Gastrocnemius medialis (tissue), 4 donors: ENCODE data around the gene BTF3L4.

Experiments
- POLR2A ChIP-seq, 2 donors: fragments of 450-650 bp; IDR thresholded peaks; one replicate each; pipeline ENCODE4 v1.6.1; 2017; ENCODE audit warnings: antibody characterized with exemption in 2 of 2, mild to moderate bottlenecking in 2 of 2, moderate library complexity in 2 of 2
- TF ChIP-seq, protein P1 (sequence below), 5 experiments: fragments of 450-650 bp in 3 of 5; fragments of 200-600 bp in 2 of 5; sonication (generic) in 2 of 5; IDR thresholded peaks in 4 of 5; conservative IDR thresholded peaks in 1 of 5; 1 replicate in 4 of 5; 2 replicates in 1 of 5; pipeline ENCODE4 v1.5.1; 2016 to 2019; ENCODE audit warnings: antibody characterized with exemption in 5 of 5, mild to moderate bottlenecking in 3 of 5, moderate library complexity in 3 of 5

DNA sequence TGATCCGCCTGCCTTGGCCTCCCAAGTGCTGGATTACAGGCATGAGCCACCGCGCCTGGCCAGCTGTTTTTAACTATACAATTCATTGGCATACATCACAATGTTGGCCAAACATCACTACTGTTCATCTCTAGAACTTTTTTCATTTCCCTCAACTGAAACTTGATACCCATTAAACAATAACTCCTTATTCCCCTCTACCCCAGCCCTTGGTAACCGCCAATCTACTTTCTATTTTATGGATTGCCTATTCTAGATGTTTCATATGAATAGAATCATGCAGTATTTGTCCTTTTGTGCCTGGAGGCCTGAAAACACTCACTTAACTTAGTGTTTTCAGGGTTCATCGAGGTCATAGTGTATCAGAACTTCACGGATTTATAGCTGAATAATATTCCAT lies 16.2 kb downstream of the BTF3L4 start:
- TF ChIP-seq, protein P1, sequence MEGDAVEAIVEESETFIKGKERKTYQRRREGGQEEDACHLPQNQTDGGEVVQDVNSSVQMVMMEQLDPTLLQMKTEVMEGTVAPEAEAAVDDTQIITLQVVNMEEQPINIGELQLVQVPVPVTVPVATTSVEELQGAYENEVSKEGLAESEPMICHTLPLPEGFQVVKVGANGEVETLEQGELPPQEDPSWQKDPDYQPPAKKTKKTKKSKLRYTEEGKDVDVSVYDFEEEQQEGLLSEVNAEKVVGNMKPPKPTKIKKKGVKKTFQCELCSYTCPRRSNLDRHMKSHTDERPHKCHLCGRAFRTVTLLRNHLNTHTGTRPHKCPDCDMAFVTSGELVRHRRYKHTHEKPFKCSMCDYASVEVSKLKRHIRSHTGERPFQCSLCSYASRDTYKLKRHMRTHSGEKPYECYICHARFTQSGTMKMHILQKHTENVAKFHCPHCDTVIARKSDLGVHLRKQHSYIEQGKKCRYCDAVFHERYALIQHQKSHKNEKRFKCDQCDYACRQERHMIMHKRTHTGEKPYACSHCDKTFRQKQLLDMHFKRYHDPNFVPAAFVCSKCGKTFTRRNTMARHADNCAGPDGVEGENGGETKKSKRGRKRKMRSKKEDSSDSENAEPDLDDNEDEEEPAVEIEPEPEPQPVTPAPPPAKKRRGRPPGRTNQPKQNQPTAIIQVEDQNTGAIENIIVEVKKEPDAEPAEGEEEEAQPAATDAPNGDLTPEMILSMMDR (IDR thresholded peaks at IDR 0.05 in 4 of 5, conservative IDR thresholded peaks at IDR 0.05 in 1 of 5), result no peak
- TF ChIP-seq POLR2A (IDR thresholded peaks at IDR 0.05), result no peak
